ENCODE data around the gene ABHD17C. TPM values are rescaled to one million over a fixed set of nuclear protein-coding genes. Genes with fewer than 3 reads are reported as not detected.

The ABHD17C gene
- total and polyA plus RNA-seq, 2 experiments from 2014 or later: 11.3 to 23.8 TPM

GRCh38 chr15:80791004-80791403 is 95.9 kb downstream of the ABHD17C start:
- no peak overlapping the region for H3K4me3 Mint-ChIP-seq
- no peaks in the 10 kb centered on the region for H3K9me3 Mint-ChIP-seq
- peaks cover 2% of the 10 kb centered on the region; the same call in 2 of the 3 replicates for H3K4me1 Mint-ChIP-seq
- H3K27ac ChIP-seq (ENCODE audit: low read depth): no peak overlapping the region
- H3K36me3 Mint-ChIP-seq (ENCODE audit: low read depth): no peaks in the 10 kb centered on the region
- no peak for DNase-seq (ENCODE audit: low spot score)
- no peak overlapping the region for H3K4me3 ChIP-seq
- no peaks in the 10 kb centered on the region for H3F3A ChIP-seq (replicated peaks; ENCODE audit: low read depth)
- H2AFZ ChIP-seq: no peak overlapping the region
- no peak overlapping the region for H3K27ac Mint-ChIP-seq
- no peaks in the 10 kb centered on the region for H3K4me1 ChIP-seq (ENCODE audit: insufficient read depth)
- H3K79me2 ChIP-seq (replicated peaks; ENCODE audit: insufficient read depth): no peaks in the 10 kb centered on the region
- no peak overlapping the region for H3K4me2 ChIP-seq
- no peaks in the 10 kb centered on the region for H3K36me3 ChIP-seq (ENCODE audit: insufficient read depth)
- peaks cover 5% of the 10 kb centered on the region for H3K27me3 Mint-ChIP-seq (ENCODE audit: insufficient read depth, low read depth, poor library complexity)
- no peak for ATAC-seq
- H3K27me3 ChIP-seq (ENCODE audit: insufficient read depth): no peaks in the 10 kb centered on the region
- 0 out of 2 replicates have a peak, but pooled peaks cover 4% of the 10 kb centered on the region for H3K9me2 ChIP-seq (ENCODE audit: insufficient read depth)
- H4K20me1 ChIP-seq (replicated peaks; ENCODE audit: insufficient read depth): no peaks in the 10 kb centered on the region
- TF ChIP-seq EZH2phosphoT487 (IDR thresholded peaks at IDR 0.05; ENCODE audit: unreplicated experiment) (no peak), STAT1 (IDR thresholded peaks at IDR 0.05; ENCODE audit: unreplicated experiment) (no peak), ETS1 (IDR thresholded peaks at IDR 0.05) (no peak), EZH2 (IDR thresholded peaks at IDR 0.05; ENCODE audit: low read depth, unreplicated experiment) (no peak), JUNB (IDR thresholded peaks at IDR 0.05; ENCODE audit: unreplicated experiment) (no peak), POLR2AphosphoS5 (IDR thresholded peaks at IDR 0.05; ENCODE audit: low read depth) (no peak), NANOG (IDR thresholded peaks at IDR 0.05; ENCODE audit: borderline replicate concordance) (no peak), ZNF331 (CRISPR knock-in tag; IDR thresholded peaks at IDR 0.05; ENCODE audit: low read depth) (no peak), CREB1 (CRISPR knock-in tag; IDR thresholded peaks at IDR 0.05; ENCODE audit: low read depth) (no peak), ZNF462 (CRISPR knock-in tag; IDR thresholded peaks at IDR 0.05) (no peak), ZNF114 (CRISPR knock-in tag; IDR thresholded peaks at IDR 0.05) (no peak), CTCF (conservative IDR thresholded peaks at IDR 0.05; ENCODE audit: low read depth in 2 of 2) (no peak), REST (IDR thresholded peaks at IDR 0.05; ENCODE audit: unreplicated experiment) (no peak)
